ENCODE results near the gene PSAT1. TPM values are rescaled to one million over a fixed set of nuclear protein-coding genes. Genes with fewer than 3 reads are reported as not detected.

PSAT1 gene
- total and polyA plus RNA-seq, 2 of the 4 experiments (the other 2 are of a cell fraction), result 77.2 to 88.4 TPM

DNA sequence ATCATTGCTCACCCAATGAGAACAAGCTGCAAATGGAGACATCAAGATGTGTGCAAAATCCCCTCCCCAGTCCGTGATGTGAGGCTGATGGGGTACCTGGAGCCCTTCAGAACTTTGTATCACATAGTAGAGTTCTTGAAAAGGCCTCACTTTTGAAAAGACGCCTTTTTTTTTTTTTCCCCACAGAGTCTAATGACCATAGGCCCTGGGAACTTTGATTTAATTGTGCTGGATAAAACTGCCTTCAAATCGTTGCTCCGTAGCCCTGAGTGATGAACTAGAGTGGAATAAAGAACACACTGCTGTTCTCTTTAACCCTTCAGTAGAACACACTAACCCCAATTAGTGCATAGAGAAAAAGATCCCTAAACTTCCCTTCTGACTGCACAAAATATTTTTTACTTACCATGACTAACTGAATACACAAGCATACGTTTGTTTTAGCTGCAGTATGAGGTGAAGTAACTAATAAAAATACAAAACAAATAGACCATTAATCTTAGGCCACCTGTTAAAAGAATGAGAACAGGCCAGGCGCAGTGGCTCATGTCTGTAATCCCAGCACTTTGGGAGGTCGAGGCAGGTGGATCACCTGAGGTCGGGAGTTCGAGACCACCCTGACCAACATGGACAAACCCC is 15.1 kb downstream of the PSAT1 start:
- no peak overlapping the region for H2AFZ ChIP-seq (replicated peaks; ENCODE audit: low read length, poor library complexity)
- H3K23ac ChIP-seq (ENCODE audit: low read depth, low read length), result no peak overlapping the region
- no peak overlapping the region for H4K8ac ChIP-seq (ENCODE audit: low read depth in 2 of 2, low read length in 2 of 2)
- H3K18ac ChIP-seq (ENCODE audit: low read depth, low read length), result no peak overlapping the region
- H2BK15ac ChIP-seq (ENCODE audit: low read depth, low read length), result no peak overlapping the region
- H2AK5ac ChIP-seq (ENCODE audit: low read depth, low read length), result no peak overlapping the region
- dilution Hi-C loops (cut with HindIII; ENCODE audit: low sequenced_read_pairs, unreplicated experiment) (no loop called here), in situ Hi-C loops (cut with MboI; ENCODE audit: low sequenced_read_pairs) (no loop called here), intact Hi-C loops (cut with micrococcal nuclease) (no loop called here)
- H4K5ac ChIP-seq (ENCODE audit: low read depth, low read length), result no peak overlapping the region
- no peak overlapping the region for H2BK5ac ChIP-seq (ENCODE audit: low read depth, low read length, poor library complexity, severe bottlenecking)
- peaks cover 4% of the 10 kb centered on the region; the same call in 1 of the 2 replicates for H3K9me1 ChIP-seq (ENCODE audit: insufficient read depth, low read length)
- no peak overlapping the region for H2BK120ac ChIP-seq (ENCODE audit: low read depth, low read length)
- H3K9me3 ChIP-seq (ENCODE audit: control insufficient read depth, insufficient read depth, low read length), result no peaks in the 10 kb centered on the region
- peaks cover 48% of the 10 kb centered on the region for H4K20me1 ChIP-seq (ENCODE audit: insufficient read depth, low read length)
- H2BK20ac ChIP-seq (ENCODE audit: low read depth, low read length), result no peak overlapping the region
- DNase-seq (no peak), ATAC-seq (ENCODE audit: low read depth) (no peak)
- peaks cover 49% of the 10 kb centered on the region for H3K36me3 ChIP-seq (ENCODE audit: control insufficient read depth, insufficient read depth, low read length)
- no peaks in the 10 kb centered on the region for H3K27me3 ChIP-seq (ENCODE audit: control insufficient read depth, insufficient read depth, low read length)
- H3K79me1 ChIP-seq (ENCODE audit: low read depth in 1 of 2, low read length in 2 of 2), result peaks cover 10 to 42% of the 10 kb centered on the region in 2 experiments; a peak in 3 of 4 replicates
- no peak overlapping the region for H3K27ac ChIP-seq (ENCODE audit: insufficient read depth, low read length)
- no peak overlapping the region for H3K14ac ChIP-seq (replicated peaks; ENCODE audit: low read depth, low read length)
- no peak overlapping the region for H3K56ac ChIP-seq (ENCODE audit: extremely low read depth, insufficient read depth, low read length)
- H3K4me3 ChIP-seq (ENCODE audit: insufficient read depth, low read depth, low read length), result no peak overlapping the region
- TF ChIP-seq, protein P1, sequence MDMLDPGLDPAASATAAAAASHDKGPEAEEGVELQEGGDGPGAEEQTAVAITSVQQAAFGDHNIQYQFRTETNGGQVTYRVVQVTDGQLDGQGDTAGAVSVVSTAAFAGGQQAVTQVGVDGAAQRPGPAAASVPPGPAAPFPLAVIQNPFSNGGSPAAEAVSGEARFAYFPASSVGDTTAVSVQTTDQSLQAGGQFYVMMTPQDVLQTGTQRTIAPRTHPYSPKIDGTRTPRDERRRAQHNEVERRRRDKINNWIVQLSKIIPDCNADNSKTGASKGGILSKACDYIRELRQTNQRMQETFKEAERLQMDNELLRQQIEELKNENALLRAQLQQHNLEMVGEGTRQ (IDR thresholded peaks at IDR 0.05; ENCODE audit: low read depth, low read length), result no peak
- TF ChIP-seq RFX5 (IDR thresholded peaks at IDR 0.05; ENCODE audit: low read depth, low read length) (no peak), SMC3 (IDR thresholded peaks at IDR 0.05; ENCODE audit: low read depth, low read length) (no peak), BHLHE40 (IDR thresholded peaks at IDR 0.05; ENCODE audit: low read depth, low read length) (no peak), RAD21 (IDR thresholded peaks at IDR 0.05; ENCODE audit: low read length) (no peak), MXI1 (IDR thresholded peaks at IDR 0.05; ENCODE audit: borderline replicate concordance, low read depth, low read length) (no peak), NFE2L2 (IDR thresholded peaks at IDR 0.05; ENCODE audit: low read depth, low read length) (no peak), FOS (IDR thresholded peaks at IDR 0.05; ENCODE audit: low read depth, low read length) (no peak), MAZ (IDR thresholded peaks at IDR 0.05; ENCODE audit: borderline replicate concordance, low read depth, low read length) (no peak), POLR2A (IDR thresholded peaks at IDR 0.05; ENCODE audit: low read depth, low read length) (no peak), CHD1 (IDR thresholded peaks at IDR 0.05; ENCODE audit: low read depth, low read length) (no peak), MAFK (IDR thresholded peaks at IDR 0.05; ENCODE audit: low read depth, low read length) (no peak), RCOR1 (IDR thresholded peaks at IDR 0.05; ENCODE audit: insufficient replicate concordance, low read length) (no peak), CEBPB (IDR thresholded peaks at IDR 0.05; ENCODE audit: low read depth, low read length) (no peak)
- TF ChIP-seq, protein P2, sequence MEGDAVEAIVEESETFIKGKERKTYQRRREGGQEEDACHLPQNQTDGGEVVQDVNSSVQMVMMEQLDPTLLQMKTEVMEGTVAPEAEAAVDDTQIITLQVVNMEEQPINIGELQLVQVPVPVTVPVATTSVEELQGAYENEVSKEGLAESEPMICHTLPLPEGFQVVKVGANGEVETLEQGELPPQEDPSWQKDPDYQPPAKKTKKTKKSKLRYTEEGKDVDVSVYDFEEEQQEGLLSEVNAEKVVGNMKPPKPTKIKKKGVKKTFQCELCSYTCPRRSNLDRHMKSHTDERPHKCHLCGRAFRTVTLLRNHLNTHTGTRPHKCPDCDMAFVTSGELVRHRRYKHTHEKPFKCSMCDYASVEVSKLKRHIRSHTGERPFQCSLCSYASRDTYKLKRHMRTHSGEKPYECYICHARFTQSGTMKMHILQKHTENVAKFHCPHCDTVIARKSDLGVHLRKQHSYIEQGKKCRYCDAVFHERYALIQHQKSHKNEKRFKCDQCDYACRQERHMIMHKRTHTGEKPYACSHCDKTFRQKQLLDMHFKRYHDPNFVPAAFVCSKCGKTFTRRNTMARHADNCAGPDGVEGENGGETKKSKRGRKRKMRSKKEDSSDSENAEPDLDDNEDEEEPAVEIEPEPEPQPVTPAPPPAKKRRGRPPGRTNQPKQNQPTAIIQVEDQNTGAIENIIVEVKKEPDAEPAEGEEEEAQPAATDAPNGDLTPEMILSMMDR (conservative IDR thresholded peaks at IDR 0.05; ENCODE audit: low read depth, low read length), result no peak
- TF ChIP-seq, protein P3, sequence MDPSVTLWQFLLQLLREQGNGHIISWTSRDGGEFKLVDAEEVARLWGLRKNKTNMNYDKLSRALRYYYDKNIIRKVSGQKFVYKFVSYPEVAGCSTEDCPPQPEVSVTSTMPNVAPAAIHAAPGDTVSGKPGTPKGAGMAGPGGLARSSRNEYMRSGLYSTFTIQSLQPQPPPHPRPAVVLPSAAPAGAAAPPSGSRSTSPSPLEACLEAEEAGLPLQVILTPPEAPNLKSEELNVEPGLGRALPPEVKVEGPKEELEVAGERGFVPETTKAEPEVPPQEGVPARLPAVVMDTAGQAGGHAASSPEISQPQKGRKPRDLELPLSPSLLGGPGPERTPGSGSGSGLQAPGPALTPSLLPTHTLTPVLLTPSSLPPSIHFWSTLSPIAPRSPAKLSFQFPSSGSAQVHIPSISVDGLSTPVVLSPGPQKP (IDR thresholded peaks at IDR 0.05; ENCODE audit: borderline replicate concordance, low read depth, low read length), result no peak
- H3K4ac ChIP-seq (ENCODE audit: low read depth, low read length), result no peak overlapping the region
- ChIA-PET CTCF (no interaction called here), POLR2A (ENCODE audit: unreplicated experiment) (no interaction called here)
- 0 out of 2 replicates have a peak, but pooled peaks cover 2% of the 10 kb centered on the region for H3K4me1 ChIP-seq (ENCODE audit: control insufficient read depth, insufficient read depth, low read length)
- H3K4me2 ChIP-seq (ENCODE audit: low read depth, low read length), result no peak overlapping the region
- no peak overlapping the region for H3K9ac ChIP-seq (ENCODE audit: low read depth, low read length)
- no peak overlapping the region for H4K91ac ChIP-seq (ENCODE audit: insufficient read depth, low read depth, low read length)
- WGBS, 2 experiments (ENCODE audit: extremely low coverage in 2 of 2, insufficient read length in 1 of 2), result no CpG with 5 or more reads among the region's 9 CpGs
- no TSS peak for BruUV-seq (replicated peaks)
- no peak overlapping the region for H2AK9ac ChIP-seq (replicated peaks; ENCODE audit: low read depth, low read length, poor library complexity)

All from IMR-90 (cell line).